ENCODE data around the gene PROSER3.

Gene PROSER3

GRCh38 chr19:35789195-35789977, 31.4 kb downstream of the PROSER3 start:
- Histone ChIP-seq H3K27ac (replicated peaks) (no peak overlapping the region), H3K4me3 (replicated peaks; ENCODE audit: insufficient read depth, low read length) (no peak overlapping the region), H3K27me3 (ENCODE audit: insufficient read depth, poor library complexity, severe bottlenecking) (no peaks in the 10 kb centered on the region)
- no peak for TF ChIP-seq GABPA (IDR thresholded peaks at IDR 0.05; ENCODE audit: low read depth)
- TF ChIP-seq CTCF (IDR thresholded peaks at IDR 0.05; ENCODE audit: insufficient read depth, low read length), result no peak
- no peak for TF ChIP-seq SPI1 (IDR thresholded peaks at IDR 0.05; ENCODE audit: borderline replicate concordance, low read depth)
- TF ChIP-seq REST (IDR thresholded peaks at IDR 0.05; ENCODE audit: insufficient replicate concordance, low read depth), result no peak
- no peak for TF ChIP-seq POLR2AphosphoS5 (IDR thresholded peaks at IDR 0.05; ENCODE audit: low read depth)
- DNase-seq (ENCODE audit: low read depth in 1 of 2, low spot score in 1 of 2), result no peak

GRCh38 chr19:35789978-35790944, 32.3 kb downstream of the PROSER3 start:
- no peak for DNase-seq (ENCODE audit: low read depth in 1 of 2, low spot score in 1 of 2)
- Histone ChIP-seq H3K27ac (replicated peaks) (no peak overlapping the region), H3K27me3 (ENCODE audit: insufficient read depth, poor library complexity, severe bottlenecking) (no peaks in the 10 kb centered on the region), H3K4me3 (replicated peaks; ENCODE audit: insufficient read depth, low read length) (no peak overlapping the region)
- no peak for TF ChIP-seq REST (IDR thresholded peaks at IDR 0.05; ENCODE audit: insufficient replicate concordance, low read depth)
- TF ChIP-seq SPI1 (IDR thresholded peaks at IDR 0.05; ENCODE audit: borderline replicate concordance, low read depth), result no peak
- no peak for TF ChIP-seq POLR2AphosphoS5 (IDR thresholded peaks at IDR 0.05; ENCODE audit: low read depth)
- no peak for TF ChIP-seq CTCF (IDR thresholded peaks at IDR 0.05; ENCODE audit: insufficient read depth, low read length)
- no peak for TF ChIP-seq GABPA (IDR thresholded peaks at IDR 0.05; ENCODE audit: low read depth)

GRCh38 chr19:35790981-35791813, 33.2 kb downstream of the PROSER3 start:
- Histone ChIP-seq H3K4me3 (replicated peaks; ENCODE audit: insufficient read depth, low read length) (no peak overlapping the region), H3K27me3 (ENCODE audit: insufficient read depth, poor library complexity, severe bottlenecking) (no peaks in the 10 kb centered on the region), H3K27ac (replicated peaks) (no peak overlapping the region)
- DNase-seq (ENCODE audit: low read depth in 1 of 2, low spot score in 1 of 2), result no peak
- TF ChIP-seq POLR2AphosphoS5 (IDR thresholded peaks at IDR 0.05; ENCODE audit: low read depth) (no peak), SPI1 (IDR thresholded peaks at IDR 0.05; ENCODE audit: borderline replicate concordance, low read depth) (no peak), REST (IDR thresholded peaks at IDR 0.05; ENCODE audit: insufficient replicate concordance, low read depth) (no peak), GABPA (IDR thresholded peaks at IDR 0.05; ENCODE audit: low read depth) (no peak), CTCF (IDR thresholded peaks at IDR 0.05; ENCODE audit: insufficient read depth, low read length) (no peak)
